SK-N-SH (cell line): ENCODE measurements around the gene XPOT. TPM values are rescaled to one million over a fixed set of nuclear protein-coding genes. Genes with fewer than 3 reads are reported as not detected.

Source experiments
- CTCF ChIA-PET: fragments of 300-600, 350-600 bp; formaldehyde crosslinking; extraction: SDS; loops from one replicate; lab custom pipeline; 2021; lab: Yijun Ruan, JAX
- POLR2A ChIA-PET: fragments of 350-600 bp; sonication (Branson Sonifier 250); formaldehyde crosslinking; extraction: SDS; loops from one replicate; lab custom pipeline; 2020; ENCODE audit warnings: antibody characterized with exemption, inconsistent platforms; lab: Yijun Ruan, JAX
- DNase-seq: peaks from one replicate; pipeline ENCODE4 v3.0.0; 2012
- H2AFZ ChIP-seq: fragments of 200-600 bp; sonication (generic); 2 replicates; pipeline ENCODE4 v1.8.1; 2016; ENCODE audit warnings: antibody characterized with exemption, mild to moderate bottlenecking, low read depth
- H3F3A ChIP-seq: fragments of 200-600 bp; sonication (generic); replicated peaks from 2 replicates; pipeline ENCODE3; 2016; ENCODE audit warnings: antibody characterized with exemption, mild to moderate bottlenecking; ENCODE audit not compliant: insufficient read depth
- H3K27ac ChIP-seq, 2 experiments: fragments of 200-500 bp in 1 of 2; fragments of 200-600 bp in 1 of 2; sonication (Bioruptor generic) in 1 of 2; sonication (generic), shearing (Covaris generic) in 1 of 2; 2 replicates each; pipeline versions ENCODE4 v1.5.1 to v1.6.1; 2014 to 2016; ENCODE audit warnings: low read depth in 2 of 2, inconsistent platforms in 1 of 2, low read length in 1 of 2, mild to moderate bottlenecking in 1 of 2, mixed read lengths in 1 of 2
- H3K27me3 ChIP-seq: fragments of 200-600 bp; sonication (generic), shearing (Covaris generic); 2 replicates; pipeline ENCODE4 v1.6.1; 2016; ENCODE audit warnings: mixed run types; ENCODE audit not compliant: insufficient read depth
- H3K36me3 ChIP-seq, 2 experiments: fragments of 200-500 bp in 1 of 2; fragments of 200-600 bp in 1 of 2; sonication (Bioruptor generic) in 1 of 2; sonication (generic) in 1 of 2; replicated peaks in 1 of 2; 2 replicates each; pipeline versions ENCODE3 to v1.5.1; 2014 to 2016; ENCODE audit warnings: low read length in 1 of 2, mild to moderate bottlenecking in 1 of 2; ENCODE audit not compliant: insufficient read depth in 2 of 2, control insufficient read depth in 1 of 2
- H3K4me1 ChIP-seq, 2 experiments: fragments of 200-500 bp in 1 of 2; fragments of 200-600 bp in 1 of 2; sonication (Bioruptor generic) in 1 of 2; sonication (generic), shearing (Covaris generic) in 1 of 2; 2 replicates each; pipeline versions ENCODE4 v1.5.1 to v1.6.1; 2014 to 2016; ENCODE audit warnings: low read depth in 1 of 2, low read length in 1 of 2, mixed run types in 1 of 2; ENCODE audit not compliant: insufficient read depth in 2 of 2, control insufficient read depth in 1 of 2
- H3K4me2 ChIP-seq: fragments of 200-600 bp; sonication (generic), shearing (Covaris generic); 2 replicates; pipeline ENCODE4 v1.6.1; 2017; ENCODE audit warnings: mixed run types
- H3K4me3 ChIP-seq, 2 experiments: fragments of 200-500 bp in 1 of 2; fragments of 200-600 bp in 1 of 2; sonication (Bioruptor generic) in 1 of 2; sonication (generic), shearing (Covaris generic) in 1 of 2; 2 replicates each; pipeline versions ENCODE4 v1.5.1 to v1.8.1; 2014 to 2016; ENCODE audit warnings: low read depth in 2 of 2, inconsistent platforms in 1 of 2, low read length in 1 of 2, mild to moderate bottlenecking in 1 of 2, mixed read lengths in 1 of 2, moderate library complexity in 1 of 2
- H3K79me2 ChIP-seq: fragments of 200-600 bp; sonication (generic); 2 replicates; pipeline ENCODE4 v1.8.1; 2017; ENCODE audit warnings: mild to moderate bottlenecking; ENCODE audit not compliant: insufficient read depth
- H3K9ac ChIP-seq: fragments of 200-600 bp; sonication (generic); 2 replicates; pipeline ENCODE4 v1.6.1; 2017; ENCODE audit warnings: mixed run types
- H3K9me2 ChIP-seq: fragments of 200-600 bp; sonication (generic); 2 replicates; pipeline ENCODE4 v1.6.1; 2017; ENCODE audit warnings: mixed run types
- H3K9me3 ChIP-seq: fragments of 200-600 bp; sonication (generic); 2 replicates; pipeline ENCODE4 v1.6.1; 2017; ENCODE audit warnings: mixed run types, mild to moderate bottlenecking, moderate library complexity
- H4K20me1 ChIP-seq: fragments of 200-600 bp; sonication (generic); 2 replicates; pipeline ENCODE4 v1.6.1; 2017; ENCODE audit warnings: mild to moderate bottlenecking, mixed run types; ENCODE audit not compliant: insufficient read depth
- CHD2 ChIP-seq: fragments of 150-350 bp; IDR thresholded peaks from 2 replicates; pipeline ENCODE4 v1.6.1; 2018; ENCODE audit warnings: low read length; ENCODE audit not compliant: partially characterized antibody
- EP300 ChIP-seq, 2 experiments: IDR thresholded peaks; 2 replicates each; pipeline versions ENCODE4 v1.4.0 to v1.6.1; 2012; ENCODE audit warnings: borderline replicate concordance in 1 of 2, low read depth in 1 of 2, low read length in 1 of 2
- EZH2phosphoT487 ChIP-seq: fragments of 200-600 bp; sonication (generic); IDR thresholded peaks from 2 replicates; pipeline ENCODE4 v1.6.1; 2017; ENCODE audit warnings: low read depth, mixed run types, mild to moderate bottlenecking, antibody characterized with exemption, moderate library complexity, borderline replicate concordance
- FOSL2 ChIP-seq: IDR thresholded peaks from 2 replicates; pipeline ENCODE4 v1.4.0; 2012; ENCODE audit warnings: low read depth, mild to moderate bottlenecking, moderate library complexity, borderline replicate concordance
- GABPA ChIP-seq: IDR thresholded peaks from 2 replicates; pipeline ENCODE4 v1.4.0; 2012; ENCODE audit warnings: low read depth, mild to moderate bottlenecking
- GATA2 ChIP-seq: sonication (generic); formaldehyde crosslinking; IDR thresholded peaks from 2 replicates; pipeline ENCODE4 v1.5.0; 2020; ENCODE audit warnings: mild to moderate bottlenecking, missing genetic modification reagents
- JUND ChIP-seq: IDR thresholded peaks from 2 replicates; pipeline ENCODE4 v1.4.0; 2012
- MEF2A ChIP-seq: IDR thresholded peaks from 2 replicates; pipeline ENCODE4 v1.4.0; 2012; ENCODE audit warnings: low read depth, borderline replicate concordance
- NFIC ChIP-seq: IDR thresholded peaks from 2 replicates; pipeline ENCODE4 v1.4.0; 2012; ENCODE audit warnings: borderline replicate concordance
- NRF1 ChIP-seq: IDR thresholded peaks from 2 replicates; pipeline ENCODE4 v1.6.1; 2012; ENCODE audit warnings: low read depth, mild to moderate bottlenecking, low read length
- POLR2AphosphoS5 ChIP-seq: IDR thresholded peaks from 2 replicates; pipeline ENCODE4 v1.6.1; 2012; ENCODE audit warnings: low read depth, low read length
- RFX5 ChIP-seq: IDR thresholded peaks from 2 replicates; pipeline ENCODE4 v1.6.1; 2012; ENCODE audit warnings: mild to moderate bottlenecking, improper control_type of control experiment, low read length
- SIN3A ChIP-seq: IDR thresholded peaks from 2 replicates; pipeline ENCODE4 v1.6.1; 2012; ENCODE audit warnings: low read depth, mild to moderate bottlenecking, low read length, moderate library complexity, borderline replicate concordance
- TEAD4 ChIP-seq: IDR thresholded peaks from 2 replicates; pipeline ENCODE4 v1.4.0; 2012; ENCODE audit warnings: mild to moderate bottlenecking, borderline replicate concordance; ENCODE audit not compliant: insufficient read depth
- YY1 ChIP-seq: IDR thresholded peaks from 2 replicates; pipeline ENCODE4 v1.4.0; 2012; ENCODE audit warnings: low read depth, mild to moderate bottlenecking
- WGBS: methylation state at CpG from one replicate; pipeline ENCODE4 v1.1.6; 2017; ENCODE audit warnings: low lambda C conversion rate; 5-methylcytosine and 5-hydroxymethylcytosine counted together
- polyA plus RNA-seq, 3 experiments: library from polyadenylated mRNA; depleted of rRNA; stranded (reverse); fragments of >200 nt; gene quantifications; 2 replicates each; pipeline ENCODE4 v1.2.3, GENCODE V29; 2012
- TF ChIP-seq, protein P1 (sequence below): fragments of 150-350 bp; IDR thresholded peaks from 2 replicates; pipeline ENCODE4 v1.6.1; 2017; ENCODE audit warnings: antibody characterized with exemption, low read length, low read depth, borderline replicate concordance
- TF ChIP-seq, protein P2 (sequence below): fragments of 150-350 bp; IDR thresholded peaks from 2 replicates; pipeline ENCODE4 v1.6.1; 2016; ENCODE audit warnings: mild to moderate bottlenecking, low read depth, low read length
- TF ChIP-seq, protein P3 (sequence below): IDR thresholded peaks from 2 replicates; pipeline ENCODE4; 2012

Gene XPOT
- polyA plus RNA-seq, 1 of the 3 experiments (the other 2 are of a cell fraction): 25.6 TPM

DNA sequence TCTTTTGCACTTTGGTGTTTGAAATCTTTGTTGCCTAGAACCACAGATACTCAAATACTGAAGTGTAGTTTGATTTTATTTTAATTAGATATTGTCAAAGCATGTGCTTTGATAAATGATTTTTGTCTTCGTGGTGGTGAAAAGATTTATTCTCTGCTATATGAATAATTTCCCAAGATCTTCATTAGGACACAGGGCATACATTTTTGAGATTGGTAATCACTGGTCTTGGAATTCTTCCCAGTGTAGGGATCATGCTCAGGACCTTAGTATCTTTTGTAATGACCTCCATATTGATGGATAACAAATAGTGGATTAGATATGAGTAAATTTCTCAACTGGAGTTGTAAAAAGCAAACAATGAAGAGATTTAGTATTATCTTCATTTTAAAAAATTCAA is 76.0 kb downstream of the XPOT start:
- 50% methylated on average over 1 of the region's 1 CpG for WGBS
- H3K79me2 ChIP-seq: peaks cover 58% of the 10 kb centered on the region; the same call in 1 of the 2 replicates
- CTCF ChIA-PET: interaction anchor here (1.1 kb wide), 1 partner anchor 70 kb away, joined by 3 read pairs; no protein-coding TSS in a partner anchor

DNA sequence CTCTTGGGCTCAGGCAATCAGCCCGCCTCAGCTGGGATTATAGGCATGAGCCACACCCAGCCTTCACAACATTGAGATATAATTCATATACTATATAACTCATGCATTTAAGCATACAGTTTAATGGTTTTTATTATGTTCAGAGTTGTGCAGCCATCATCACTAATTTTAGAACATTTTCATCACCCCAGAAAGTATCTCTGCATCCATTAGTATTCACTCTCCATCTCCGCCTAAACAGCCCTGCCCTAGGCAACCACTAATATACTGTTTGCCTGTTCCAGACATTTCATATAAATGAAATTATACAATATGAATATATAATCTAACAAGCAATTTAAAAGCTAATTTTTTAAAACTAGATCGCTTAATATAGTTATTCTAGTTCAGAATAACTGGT is 82.5 kb downstream of the XPOT start:
- no peak for TF ChIP-seq FOSL2
- peak in 1 of 2 experiments; percentile 50; a peak in 1 of 4 replicates for TF ChIP-seq EP300 (IDR thresholded peaks at IDR 0.05; ENCODE audit: borderline replicate concordance in 1 of 2, low read depth in 1 of 2, low read length in 1 of 2)
- TF ChIP-seq, protein P1, sequence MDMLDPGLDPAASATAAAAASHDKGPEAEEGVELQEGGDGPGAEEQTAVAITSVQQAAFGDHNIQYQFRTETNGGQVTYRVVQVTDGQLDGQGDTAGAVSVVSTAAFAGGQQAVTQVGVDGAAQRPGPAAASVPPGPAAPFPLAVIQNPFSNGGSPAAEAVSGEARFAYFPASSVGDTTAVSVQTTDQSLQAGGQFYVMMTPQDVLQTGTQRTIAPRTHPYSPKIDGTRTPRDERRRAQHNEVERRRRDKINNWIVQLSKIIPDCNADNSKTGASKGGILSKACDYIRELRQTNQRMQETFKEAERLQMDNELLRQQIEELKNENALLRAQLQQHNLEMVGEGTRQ: no peak
- TF ChIP-seq, protein P2, sequence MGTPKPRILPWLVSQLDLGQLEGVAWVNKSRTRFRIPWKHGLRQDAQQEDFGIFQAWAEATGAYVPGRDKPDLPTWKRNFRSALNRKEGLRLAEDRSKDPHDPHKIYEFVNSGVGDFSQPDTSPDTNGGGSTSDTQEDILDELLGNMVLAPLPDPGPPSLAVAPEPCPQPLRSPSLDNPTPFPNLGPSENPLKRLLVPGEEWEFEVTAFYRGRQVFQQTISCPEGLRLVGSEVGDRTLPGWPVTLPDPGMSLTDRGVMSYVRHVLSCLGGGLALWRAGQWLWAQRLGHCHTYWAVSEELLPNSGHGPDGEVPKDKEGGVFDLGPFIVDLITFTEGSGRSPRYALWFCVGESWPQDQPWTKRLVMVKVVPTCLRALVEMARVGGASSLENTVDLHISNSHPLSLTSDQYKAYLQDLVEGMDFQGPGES: no peak
- no peak for TF ChIP-seq POLR2AphosphoS5
- peak; percentile 29; the same call in 1 of the 2 replicates for TF ChIP-seq GATA2
- H3K27me3 ChIP-seq: no peaks in the 10 kb centered on the region
- no peak overlapping the region for H2AFZ ChIP-seq
- peaks cover 12% of the 10 kb centered on the region for H3K79me2 ChIP-seq
- WGBS: 92% methylated on average over 3 of the region's 3 CpGs
- H3K4me2 ChIP-seq: no peak overlapping the region
- H3K36me3 ChIP-seq: peaks cover 77 to 92% of the 10 kb centered on the region in 2 experiments
- peaks cover 0 to 3% of the 10 kb centered on the region in 2 experiments; a peak in 2 of 4 replicates for H3K4me1 ChIP-seq
- H3K27ac ChIP-seq: peak overlapping the region in 1 of 2 experiments; percentile 76; a peak in 2 of 4 replicates
- no peaks in the 10 kb centered on the region for H3K9me3 ChIP-seq
- POLR2A ChIA-PET: no interaction called here
- no peak for DNase-seq
- H4K20me1 ChIP-seq: no peaks in the 10 kb centered on the region
- H3K4me3 ChIP-seq: no peak overlapping the region
- CTCF ChIA-PET: interaction anchor here (1.2 kb wide), 1 partner anchor 230 kb away, joined by 4 read pairs; no protein-coding TSS in a partner anchor
- H3K9ac ChIP-seq: no peak overlapping the region
- no peaks in the 10 kb centered on the region for H3K9me2 ChIP-seq
- no peaks in the 10 kb centered on the region for H3F3A ChIP-seq

More for the DNA sequence above, 76.0 kb downstream of the XPOT start:
- Histone ChIP-seq H3K27me3 (no peaks in the 10 kb centered on the region), H3K4me2 (no peak overlapping the region), H3K9me3 (peaks cover 6% of the 10 kb centered on the region; the same call in 1 of the 2 replicates), H3K4me3 (no peak overlapping the region), H3K4me1 (peaks cover 3 to 14% of the 10 kb centered on the region in 2 experiments; a peak in 3 of 4 replicates), H3F3A (peaks cover 13% of the 10 kb centered on the region), H3K9ac (no peak overlapping the region), H4K20me1 (peaks cover 16% of the 10 kb centered on the region), H3K9me2 (no peaks in the 10 kb centered on the region), H2AFZ (no peak overlapping the region), H3K27ac (0 out of 4 replicates have a peak overlapping the region, but pooled peaks of 1 of the 2 experiments have one; percentile 7), H3K36me3 (peaks cover 58 to 88% of the 10 kb centered on the region in 2 experiments)
- POLR2A ChIA-PET: no interaction called here
- TF ChIP-seq CHD2: no peak
- TF ChIP-seq TEAD4: peak; percentile 27; the same call in 1 of the 2 replicates
- no peak for TF ChIP-seq NRF1
- peak; percentile 33; the same call in 1 of the 2 replicates for TF ChIP-seq NFIC
- TF ChIP-seq MEF2A: no peak
- TF ChIP-seq SIN3A: no peak
- TF ChIP-seq FOSL2: peak; percentile 25; the same call in 1 of the 2 replicates
- no peak for TF ChIP-seq POLR2AphosphoS5
- TF ChIP-seq EZH2phosphoT487: no peak
- no peak for TF ChIP-seq YY1
- TF ChIP-seq GATA2: no peak
- no peak for TF ChIP-seq RFX5
- TF ChIP-seq, protein P3, sequence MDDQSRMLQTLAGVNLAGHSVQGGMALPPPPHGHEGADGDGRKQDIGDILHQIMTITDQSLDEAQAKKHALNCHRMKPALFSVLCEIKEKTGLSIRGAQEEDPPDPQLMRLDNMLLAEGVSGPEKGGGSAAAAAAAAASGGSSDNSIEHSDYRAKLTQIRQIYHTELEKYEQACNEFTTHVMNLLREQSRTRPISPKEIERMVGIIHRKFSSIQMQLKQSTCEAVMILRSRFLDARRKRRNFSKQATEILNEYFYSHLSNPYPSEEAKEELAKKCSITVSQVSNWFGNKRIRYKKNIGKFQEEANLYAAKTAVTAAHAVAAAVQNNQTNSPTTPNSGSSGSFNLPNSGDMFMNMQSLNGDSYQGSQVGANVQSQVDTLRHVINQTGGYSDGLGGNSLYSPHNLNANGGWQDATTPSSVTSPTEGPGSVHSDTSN: peak; percentile 79
- no peak for TF ChIP-seq GABPA
- TF ChIP-seq JUND: peak; percentile 41; the same call in 1 of the 2 replicates
- no peak for DNase-seq
